DND-41 (cell line): ENCODE results near the gene MYL10.

Source experiments
- CTCF ChIP-seq: IDR thresholded peaks from 2 replicates; pipeline ENCODE4 v1.5.1; 2012; ENCODE audit warnings: borderline replicate concordance, low read length, moderate library complexity, mild to moderate bottlenecking; ENCODE audit not compliant: poor library complexity, severe bottlenecking; ENCODE audit errors: extremely low read depth
- EZH2 ChIP-seq: IDR thresholded peaks from 3 replicates; pipeline ENCODE4 v1.6.1; 2012; ENCODE audit warnings: borderline replicate concordance, low read depth, mild to moderate bottlenecking, moderate library complexity, low read length, inconsistent platforms; ENCODE audit not compliant: severe bottlenecking

- TF ChIP-seq CTCF (no peak), EZH2 (no peak)
These were observed 4.7 kb downstream of the MYL10 start for GRCh38 chr7:101624246-101625001.
